SK-N-SH (cell line): ENCODE measurements around the gene EFCAB11. TPM values are rescaled to one million over a fixed set of nuclear protein-coding genes. Genes with fewer than 3 reads are reported as not detected.

Experiments used
- CTCF ChIA-PET: fragments of 300-600, 350-600 bp; formaldehyde crosslinking; extraction: SDS; loops from one replicate; lab custom pipeline; 2021; lab: Yijun Ruan, JAX
- POLR2A ChIA-PET: fragments of 350-600 bp; sonication (Branson Sonifier 250); formaldehyde crosslinking; extraction: SDS; loops from one replicate; lab custom pipeline; 2020; ENCODE audit warnings: antibody characterized with exemption, inconsistent platforms; lab: Yijun Ruan, JAX
- DNase-seq: peaks from one replicate; pipeline ENCODE4 v3.0.0; 2012
- H2AFZ ChIP-seq: fragments of 200-600 bp; sonication (generic); 2 replicates; pipeline ENCODE4 v1.8.1; 2016; ENCODE audit warnings: antibody characterized with exemption, mild to moderate bottlenecking, low read depth
- H3F3A ChIP-seq: fragments of 200-600 bp; sonication (generic); replicated peaks from 2 replicates; pipeline ENCODE3; 2016; ENCODE audit warnings: antibody characterized with exemption, mild to moderate bottlenecking; ENCODE audit not compliant: insufficient read depth
- H3K27ac ChIP-seq, 2 experiments: fragments of 200-500 bp in 1 of 2; fragments of 200-600 bp in 1 of 2; sonication (Bioruptor generic) in 1 of 2; sonication (generic), shearing (Covaris generic) in 1 of 2; 2 replicates each; pipeline versions ENCODE4 v1.5.1 to v1.6.1; 2014 to 2016; ENCODE audit warnings: low read depth in 2 of 2, inconsistent platforms in 1 of 2, low read length in 1 of 2, mild to moderate bottlenecking in 1 of 2, mixed read lengths in 1 of 2
- H3K27me3 ChIP-seq: fragments of 200-600 bp; sonication (generic), shearing (Covaris generic); 2 replicates; pipeline ENCODE4 v1.6.1; 2016; ENCODE audit warnings: mixed run types; ENCODE audit not compliant: insufficient read depth
- H3K36me3 ChIP-seq, 2 experiments: fragments of 200-500 bp in 1 of 2; fragments of 200-600 bp in 1 of 2; sonication (Bioruptor generic) in 1 of 2; sonication (generic) in 1 of 2; replicated peaks in 1 of 2; 2 replicates each; pipeline versions ENCODE3 to v1.5.1; 2014 to 2016; ENCODE audit warnings: low read length in 1 of 2, mild to moderate bottlenecking in 1 of 2; ENCODE audit not compliant: insufficient read depth in 2 of 2, control insufficient read depth in 1 of 2
- H3K4me1 ChIP-seq, 2 experiments: fragments of 200-500 bp in 1 of 2; fragments of 200-600 bp in 1 of 2; sonication (Bioruptor generic) in 1 of 2; sonication (generic), shearing (Covaris generic) in 1 of 2; 2 replicates each; pipeline versions ENCODE4 v1.5.1 to v1.6.1; 2014 to 2016; ENCODE audit warnings: low read depth in 1 of 2, low read length in 1 of 2, mixed run types in 1 of 2; ENCODE audit not compliant: insufficient read depth in 2 of 2, control insufficient read depth in 1 of 2
- H3K4me2 ChIP-seq: fragments of 200-600 bp; sonication (generic), shearing (Covaris generic); 2 replicates; pipeline ENCODE4 v1.6.1; 2017; ENCODE audit warnings: mixed run types
- H3K4me3 ChIP-seq, 2 experiments: fragments of 200-500 bp in 1 of 2; fragments of 200-600 bp in 1 of 2; sonication (Bioruptor generic) in 1 of 2; sonication (generic), shearing (Covaris generic) in 1 of 2; 2 replicates each; pipeline versions ENCODE4 v1.5.1 to v1.8.1; 2014 to 2016; ENCODE audit warnings: low read depth in 2 of 2, inconsistent platforms in 1 of 2, low read length in 1 of 2, mild to moderate bottlenecking in 1 of 2, mixed read lengths in 1 of 2, moderate library complexity in 1 of 2
- H3K79me2 ChIP-seq: fragments of 200-600 bp; sonication (generic); 2 replicates; pipeline ENCODE4 v1.8.1; 2017; ENCODE audit warnings: mild to moderate bottlenecking; ENCODE audit not compliant: insufficient read depth
- H3K9ac ChIP-seq: fragments of 200-600 bp; sonication (generic); 2 replicates; pipeline ENCODE4 v1.6.1; 2017; ENCODE audit warnings: mixed run types
- H3K9me2 ChIP-seq: fragments of 200-600 bp; sonication (generic); 2 replicates; pipeline ENCODE4 v1.6.1; 2017; ENCODE audit warnings: mixed run types
- H3K9me3 ChIP-seq: fragments of 200-600 bp; sonication (generic); 2 replicates; pipeline ENCODE4 v1.6.1; 2017; ENCODE audit warnings: mixed run types, mild to moderate bottlenecking, moderate library complexity
- H4K20me1 ChIP-seq: fragments of 200-600 bp; sonication (generic); 2 replicates; pipeline ENCODE4 v1.6.1; 2017; ENCODE audit warnings: mild to moderate bottlenecking, mixed run types; ENCODE audit not compliant: insufficient read depth
- CHD2 ChIP-seq: fragments of 150-350 bp; IDR thresholded peaks from 2 replicates; pipeline ENCODE4 v1.6.1; 2018; ENCODE audit warnings: low read length; ENCODE audit not compliant: partially characterized antibody
- ELF1 ChIP-seq: IDR thresholded peaks from 2 replicates; pipeline ENCODE4 v1.4.0; 2012
- EZH2phosphoT487 ChIP-seq: fragments of 200-600 bp; sonication (generic); IDR thresholded peaks from 2 replicates; pipeline ENCODE4 v1.6.1; 2017; ENCODE audit warnings: low read depth, mixed run types, mild to moderate bottlenecking, antibody characterized with exemption, moderate library complexity, borderline replicate concordance
- FOSL2 ChIP-seq: IDR thresholded peaks from 2 replicates; pipeline ENCODE4 v1.4.0; 2012; ENCODE audit warnings: low read depth, mild to moderate bottlenecking, moderate library complexity, borderline replicate concordance
- FOXJ3 ChIP-seq: sonication (generic); formaldehyde crosslinking; IDR thresholded peaks from 2 replicates; pipeline ENCODE4 v1.5.1; 2020; ENCODE audit warnings: mild to moderate bottlenecking, missing genetic modification reagents
- FOXM1 ChIP-seq: IDR thresholded peaks from 2 replicates; pipeline ENCODE4 v1.4.0; 2012; ENCODE audit warnings: low read depth, mild to moderate bottlenecking
- GATA2 ChIP-seq: sonication (generic); formaldehyde crosslinking; IDR thresholded peaks from 2 replicates; pipeline ENCODE4 v1.5.0; 2020; ENCODE audit warnings: mild to moderate bottlenecking, missing genetic modification reagents
- IRF3 ChIP-seq: fragments of 150-350 bp; IDR thresholded peaks from 2 replicates; pipeline ENCODE4 v1.6.1; 2016; ENCODE audit warnings: mild to moderate bottlenecking, low read depth, low read length
- JUND ChIP-seq: IDR thresholded peaks from 2 replicates; pipeline ENCODE4 v1.4.0; 2012
- MEF2A ChIP-seq: IDR thresholded peaks from 2 replicates; pipeline ENCODE4 v1.4.0; 2012; ENCODE audit warnings: low read depth, borderline replicate concordance
- MXI1 ChIP-seq: IDR thresholded peaks from 2 replicates; pipeline ENCODE4 v1.6.1; 2012; ENCODE audit warnings: mild to moderate bottlenecking, low read depth, low read length, improper control_type of control experiment
- NRF1 ChIP-seq: IDR thresholded peaks from 2 replicates; pipeline ENCODE4 v1.6.1; 2012; ENCODE audit warnings: low read depth, mild to moderate bottlenecking, low read length
- POLR2AphosphoS5 ChIP-seq: IDR thresholded peaks from 2 replicates; pipeline ENCODE4 v1.6.1; 2012; ENCODE audit warnings: low read depth, low read length
- REST ChIP-seq: IDR thresholded peaks from 2 replicates; pipeline ENCODE4 v1.6.1; 2012; ENCODE audit warnings: mild to moderate bottlenecking, low read depth, low read length, moderate library complexity
- RXRA ChIP-seq: IDR thresholded peaks from 2 replicates; pipeline ENCODE4 v1.4.0; 2012; ENCODE audit warnings: low read depth, mild to moderate bottlenecking, borderline replicate concordance
- WGBS: methylation state at CpG from one replicate; pipeline ENCODE4 v1.1.6; 2017; ENCODE audit warnings: low lambda C conversion rate; 5-methylcytosine and 5-hydroxymethylcytosine counted together
- polyA plus RNA-seq, 3 experiments: library from polyadenylated mRNA; depleted of rRNA; stranded (reverse); fragments of >200 nt; gene quantifications; 2 replicates each; pipeline ENCODE4 v1.2.3, GENCODE V29; 2012

The EFCAB11 gene
- polyA plus RNA-seq, 1 of the 3 experiments (the other 2 are of a cell fraction) = 3.9 TPM

GRCh38 chr14:89798212-89798773 lies 156.2 kb downstream of the EFCAB11 start:
- Histone ChIP-seq H3K27me3 (no peaks in the 10 kb centered on the region), H2AFZ (no peak overlapping the region), H3K27ac (no peak overlapping the region), H3K36me3 (no peaks in the 10 kb centered on the region), H3K4me2 (no peak overlapping the region), H3K79me2 (no peaks in the 10 kb centered on the region), H3K9me2 (no peaks in the 10 kb centered on the region), H3K9me3 (no peaks in the 10 kb centered on the region), H3K4me1 (no peaks in the 10 kb centered on the region), H3K4me3 (no peak overlapping the region), H3K9ac (no peak overlapping the region), H4K20me1 (no peaks in the 10 kb centered on the region), H3F3A (no peaks in the 10 kb centered on the region)
- POLR2A ChIA-PET = no interaction called here
- no peak for DNase-seq
- no peak for TF ChIP-seq REST
- no peak for TF ChIP-seq FOXM1
- TF ChIP-seq POLR2AphosphoS5 = no peak
- TF ChIP-seq MXI1 = no peak
- TF ChIP-seq IRF3 = no peak
- no peak for TF ChIP-seq FOXJ3
- no peak for TF ChIP-seq RXRA
- TF ChIP-seq MEF2A = no peak
- TF ChIP-seq ELF1 = no peak
- no peak for TF ChIP-seq JUND
- TF ChIP-seq GATA2 (CRISPR knock-in tag) = no peak
- no peak for TF ChIP-seq EZH2phosphoT487
- no peak for TF ChIP-seq NRF1
- no peak for TF ChIP-seq CHD2
- TF ChIP-seq FOSL2 = no peak
- CTCF ChIA-PET = no interaction called here
- 52% methylated on average over 4 of the region's 4 CpGs for WGBS
